Measurements from ENCODE around the gene SMTNL1.

The SMTNL1 gene

DNA sequence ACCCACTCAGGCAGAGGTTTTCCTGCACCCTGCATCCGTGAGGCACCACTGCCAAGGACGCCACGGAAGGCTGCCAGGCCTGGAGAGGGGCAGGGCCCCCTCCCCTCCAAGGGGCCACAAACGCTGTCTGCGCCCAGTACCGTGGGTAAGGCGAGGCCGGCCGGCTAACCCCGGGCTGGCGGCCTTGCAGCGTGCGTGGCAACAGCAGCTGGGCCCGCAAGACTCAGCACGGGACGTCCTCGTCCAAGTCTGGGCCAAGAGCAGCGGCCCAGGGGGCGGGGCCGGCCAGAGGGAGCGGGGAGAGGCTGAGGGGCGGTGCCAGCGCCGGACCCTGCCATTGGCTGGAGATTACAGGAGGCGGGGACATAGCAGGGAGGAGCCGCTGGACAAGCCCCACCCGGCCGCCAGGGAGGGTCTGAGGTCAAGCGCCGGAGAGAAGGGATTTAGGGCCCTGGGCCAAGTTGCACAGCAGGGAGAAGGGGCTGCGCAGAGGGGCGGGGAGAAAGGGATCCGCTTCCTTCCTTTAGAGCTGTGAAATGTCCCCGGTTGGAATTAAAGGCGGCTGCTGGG is 37.9 kb upstream of the SMTNL1 start:
- no peaks in the 10 kb centered on the region for H3K27me3 ChIP-seq
- H3K9me3 ChIP-seq = no peaks in the 10 kb centered on the region
- peaks cover 11 to 19% (median 14%) of the 10 kb centered on the region in 4 donors for H3K4me1 ChIP-seq
- DNase-seq = peak; percentile 98 to 99
- TF ChIP-seq, protein P1, sequence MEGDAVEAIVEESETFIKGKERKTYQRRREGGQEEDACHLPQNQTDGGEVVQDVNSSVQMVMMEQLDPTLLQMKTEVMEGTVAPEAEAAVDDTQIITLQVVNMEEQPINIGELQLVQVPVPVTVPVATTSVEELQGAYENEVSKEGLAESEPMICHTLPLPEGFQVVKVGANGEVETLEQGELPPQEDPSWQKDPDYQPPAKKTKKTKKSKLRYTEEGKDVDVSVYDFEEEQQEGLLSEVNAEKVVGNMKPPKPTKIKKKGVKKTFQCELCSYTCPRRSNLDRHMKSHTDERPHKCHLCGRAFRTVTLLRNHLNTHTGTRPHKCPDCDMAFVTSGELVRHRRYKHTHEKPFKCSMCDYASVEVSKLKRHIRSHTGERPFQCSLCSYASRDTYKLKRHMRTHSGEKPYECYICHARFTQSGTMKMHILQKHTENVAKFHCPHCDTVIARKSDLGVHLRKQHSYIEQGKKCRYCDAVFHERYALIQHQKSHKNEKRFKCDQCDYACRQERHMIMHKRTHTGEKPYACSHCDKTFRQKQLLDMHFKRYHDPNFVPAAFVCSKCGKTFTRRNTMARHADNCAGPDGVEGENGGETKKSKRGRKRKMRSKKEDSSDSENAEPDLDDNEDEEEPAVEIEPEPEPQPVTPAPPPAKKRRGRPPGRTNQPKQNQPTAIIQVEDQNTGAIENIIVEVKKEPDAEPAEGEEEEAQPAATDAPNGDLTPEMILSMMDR (IDR thresholded peaks at IDR 0.05) = peak in 1 of 2 experiments; percentile 28
- H3K4me3 ChIP-seq = peak overlapping the region; percentile 24 to 47
- H3K36me3 ChIP-seq = peaks cover 0 to 20% (median 3%) of the 10 kb centered on the region in 3 donors
- H3K27ac ChIP-seq = peak overlapping the region; percentile 79 to 82
- intact Hi-C loops (cut with DNase I; ENCODE audit: low total_unique reads) = loop anchor here (2.0 to 10.0 kb wide), 2 partner anchors 15 to 145 kb away; partner anchors contain the start of genes SLC43A1 and YPEL4

DNA sequence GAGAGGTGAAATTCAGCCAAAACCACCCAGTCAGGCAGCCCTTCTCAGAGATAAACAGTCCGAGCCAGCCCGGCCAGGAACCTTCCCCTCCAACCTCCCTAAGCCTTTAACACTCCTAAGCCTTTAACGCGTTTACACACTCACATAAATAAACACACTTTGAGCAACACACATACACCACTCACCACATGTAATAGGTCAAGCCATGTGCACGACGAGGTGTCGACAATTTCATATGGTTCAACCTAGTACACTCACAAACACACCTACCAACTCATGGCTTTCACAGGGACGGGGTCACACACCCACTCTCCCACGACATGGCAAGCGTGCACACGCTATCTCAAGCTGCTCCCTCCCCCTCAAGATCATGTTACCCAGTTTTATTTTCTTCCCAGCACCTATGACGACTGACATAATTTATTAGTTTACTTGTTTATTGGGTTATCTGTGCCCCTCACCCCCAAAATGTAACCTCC is 37.4 kb upstream of the SMTNL1 start:
- Histone ChIP-seq H3K36me3 (peaks cover 0 to 23% (median 3%) of the 10 kb centered on the region in 3 donors), H3K27me3 (no peaks in the 10 kb centered on the region), H3K4me3 (peak overlapping the region; percentile 24 to 47), H3K27ac (peak overlapping the region; percentile 79 to 82), H3K4me1 (peaks cover 11 to 19% (median 14%) of the 10 kb centered on the region in 4 donors), H3K9me3 (no peaks in the 10 kb centered on the region)
- DNase-seq = no peak
- intact Hi-C loops (cut with DNase I; ENCODE audit: low total_unique reads) = loop anchor here (2.0 to 10.0 kb wide), 2 partner anchors 15 to 145 kb away; partner anchors contain the start of genes SLC43A1 and YPEL4
- TF ChIP-seq, protein P1 (IDR thresholded peaks at IDR 0.05) = no peak

DNA sequence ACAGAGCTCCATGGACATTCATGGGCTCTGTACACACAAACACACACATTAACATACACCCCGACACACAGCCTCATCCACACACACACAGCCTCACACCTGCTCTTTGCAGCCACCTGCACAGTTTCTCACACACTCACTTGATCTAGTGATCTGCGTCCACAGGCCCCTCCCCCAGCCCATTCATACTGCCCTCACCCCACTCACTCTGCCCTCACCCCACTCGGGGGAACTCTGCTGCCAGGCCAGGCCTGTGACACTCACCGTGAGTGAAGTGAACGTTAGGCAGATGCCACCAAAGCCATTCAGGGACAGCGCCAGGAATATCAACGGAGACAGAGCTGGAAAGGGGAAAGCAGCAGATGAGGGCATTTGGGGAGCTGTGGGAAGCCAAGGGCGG is 36.9 kb upstream of the SMTNL1 start:
- Histone ChIP-seq H3K36me3 (peaks cover 0 to 21% (median 3%) of the 10 kb centered on the region in 3 donors), H3K9me3 (no peaks in the 10 kb centered on the region), H3K4me1 (peaks cover 11 to 19% (median 14%) of the 10 kb centered on the region in 4 donors), H3K4me3 (no peak overlapping the region), H3K27me3 (no peaks in the 10 kb centered on the region), H3K27ac (peak overlapping the region; percentile 79 to 82)
- no peak for DNase-seq
- TF ChIP-seq, protein P1 (IDR thresholded peaks at IDR 0.05) = no peak
- intact Hi-C loops (cut with DNase I; ENCODE audit: low total_unique reads) = no loop called here

- TF ChIP-seq, protein P1 (IDR thresholded peaks at IDR 0.05) = no peak
- peak overlapping the region; percentile 79 to 82 for H3K27ac ChIP-seq
These were observed 36.5 kb upstream of the SMTNL1 start for GRCh38 chr11:57500926-57501325.

GRCh38 chr11:57501953-57502352 is 35.4 kb upstream of the SMTNL1 start:
- H3K9me3 ChIP-seq = no peaks in the 10 kb centered on the region
- no peak overlapping the region for H3K4me3 ChIP-seq
- peaks cover 11 to 19% (median 14%) of the 10 kb centered on the region in 4 donors for H3K4me1 ChIP-seq
- H3K27me3 ChIP-seq = no peaks in the 10 kb centered on the region
- peaks cover 0 to 14% (median 0%) of the 10 kb centered on the region in 3 donors for H3K36me3 ChIP-seq
- peak overlapping the region in 1 of 2 donors; percentile 26 for H3K27ac ChIP-seq
- intact Hi-C loops (cut with DNase I; ENCODE audit: low total_unique reads) = no loop called here
- TF ChIP-seq, protein P1 (IDR thresholded peaks at IDR 0.05) = no peak
- no peak for DNase-seq

More at GRCh38 chr11:57500926-57501325, 36.5 kb upstream of the SMTNL1 start:
- H3K9me3 ChIP-seq = no peaks in the 10 kb centered on the region
- intact Hi-C loops (cut with DNase I; ENCODE audit: low total_unique reads) = no loop called here
- DNase-seq = no peak
- no peak overlapping the region for H3K4me3 ChIP-seq
- H3K36me3 ChIP-seq = peaks cover 0 to 17% (median 1%) of the 10 kb centered on the region in 3 donors
- no peaks in the 10 kb centered on the region for H3K27me3 ChIP-seq
- peaks cover 11 to 19% (median 14%) of the 10 kb centered on the region in 4 donors for H3K4me1 ChIP-seq

Data from tibial artery (tissue), 4 donors.